Heart left ventricle (tissue), 16 donors: Measurements from ENCODE around the gene ANKH. TPM values are rescaled to one million over a fixed set of nuclear protein-coding genes. Genes with fewer than 3 reads are reported as not detected.
"Not testable (repeated sequence)": the region's sequence is repeated elsewhere in the genome, so short reads cannot be mapped to it uniquely, and the experiment has no call there.

Experiments
- ATAC-seq, 4 donors: fragments of 200-7000 bp; cut with Tn5 transposase; one replicate each; pipeline ENCODE4 v1.9.1; 2020 to 2022; ENCODE audit warnings: moderate library complexity in 4 of 4, mild to moderate bottlenecking in 3 of 4, moderate number of reproducible peaks in 1 of 4
- DNase-seq, 5 donors: peaks; one replicate each; pipeline ENCODE4 v3.0.0-alpha.2; 2020
- H3K27ac ChIP-seq, 12 donors: fragments of 200-600 bp; sonication (generic) in 4 of 12; one replicate each; pipeline versions ENCODE4 v1.5.0 to v1.8.0; 2016 to 2022; ENCODE audit warnings: mild to moderate bottlenecking in 2 of 12
- H3K27me3 ChIP-seq, 9 donors: fragments of 200-600 bp; sonication (generic) in 2 of 9; one replicate each; pipeline versions ENCODE4 v1.5.1 to v1.8.0; 2016 to 2022; ENCODE audit warnings: mild to moderate bottlenecking in 3 of 9
- H3K36me3 ChIP-seq, 9 donors: fragments of 200-600 bp; sonication (generic) in 2 of 9; one replicate each; pipeline versions ENCODE4 v1.5.0 to v1.8.0; 2018 to 2022; ENCODE audit warnings: mild to moderate bottlenecking in 2 of 9
- H3K4me1 ChIP-seq, 12 donors: fragments of 200-600 bp; sonication (generic) in 4 of 12; one replicate each; pipeline versions ENCODE4 v1.5.0 to v1.8.0; 2016 to 2022; ENCODE audit warnings: mild to moderate bottlenecking in 3 of 12
- H3K4me3 ChIP-seq, 12 donors: fragments of 200-600 bp; sonication (generic) in 4 of 12; one replicate each; pipeline versions ENCODE4 v1.5.0 to v1.8.0; 2017 to 2022; ENCODE audit warnings: mild to moderate bottlenecking in 9 of 12, moderate library complexity in 4 of 12
- H3K9me3 ChIP-seq, 12 donors: fragments of 200-600 bp; sonication (generic) in 4 of 12; one replicate each; pipeline versions ENCODE4 v1.5.0 to v1.8.0; 2016 to 2022; ENCODE audit warnings: mild to moderate bottlenecking in 1 of 12
- POLR2A ChIP-seq, 2 donors: fragments of 450-650 bp; IDR thresholded peaks; one replicate each; pipeline ENCODE4 v1.6.1; 2017; ENCODE audit warnings: antibody characterized with exemption in 2 of 2, mild to moderate bottlenecking in 2 of 2, moderate library complexity in 2 of 2
- WGBS, 4 donors: extraction: QIAGEN DNeasy Blood & Tissue Kit in 2 of 4; methylation state at CpG; one replicate each; pipeline versions ENCODE4 v1.1.5 to v1.1.7; 2013 to 2018; 5-methylcytosine and 5-hydroxymethylcytosine counted together
- intact Hi-C, 10 donors: fragments of 100-400 bp; cut with DNase I; formaldehyde crosslinking; loops; one replicate each; pipeline versions ENCODE4 v1.11.1 to v1.14.2; 2022
- polyA plus RNA-seq, 2 donors: library from polyadenylated mRNA; stranded (reverse); fragments of 200-250 nt; gene quantifications; one replicate each; pipeline ENCODE4 v1.2.3, GENCODE V29; 2013
- total RNA-seq, 9 donors: library from RNA; depleted of rRNA in 2 of 9; stranded (reverse); fragments of >200 nt in 2 of 9; fragmentation: NEBNext Ultra II Directional in 3 of 9; extraction: Animal tissue kit (Norgen Biotek cat#: 25700) in 3 of 9; gene quantifications; one replicate each; pipeline versions ENCODE4 v1.1.0 to v1.2.4, GENCODE V29; 2016 to 2023
- TF ChIP-seq, protein P1 (sequence below), 12 donors: fragments of 200-600 bp; sonication (generic) in 4 of 12; IDR thresholded peaks; one replicate each; pipeline versions ENCODE4 v1.5.0 to v1.8.0; 2018 to 2022; ENCODE audit warnings: antibody characterized with exemption in 12 of 12, mild to moderate bottlenecking in 5 of 12
- donor health status: ischemic (EF 13 %, LVEDD 7.1; RV severe dilation, severe dysfunction).
- donor health status: healthy with polysubstance abuse.
- donor health status: DM: no; HTN: yes; CAD: no.
- donor health status: DM: no; HTN: no; CAD: no.
- donor health status: ischemic (EF 25% LVEDD 6.9; RV normal size, moderate dysfunction).
- donor health status: ischemic (EF 25% LVEDD 5.7; RV mildly dilated, moderate dysfunction).
- donor health status: healthy.
- donor health status: DM: yes; HTN: yes; CAD: no.
- donor health status: ischemic (EF 35%, LVEDD 5.7; RV mildly dilated, moderate dysfunction).
- donor health status: nonischemic (EF 11% LVEDD 7.7; RV severe dilation, severe dysfunction).
- donor health status: DM: yes; HTN: yes; CAD: no.
- donor health status: PGD.
- donor health status: ischemic (EF 29% LVEDD 5.4; RV normal size, mild dysfunction).
- donor health status: nonischemic (EF 23%, LVEDD 6.1; RV moderate dilation, normal function).

Gene ANKH
- total and polyA plus RNA-seq, 11 donors = 54.1 to 260 (median 168) TPM

DNA sequence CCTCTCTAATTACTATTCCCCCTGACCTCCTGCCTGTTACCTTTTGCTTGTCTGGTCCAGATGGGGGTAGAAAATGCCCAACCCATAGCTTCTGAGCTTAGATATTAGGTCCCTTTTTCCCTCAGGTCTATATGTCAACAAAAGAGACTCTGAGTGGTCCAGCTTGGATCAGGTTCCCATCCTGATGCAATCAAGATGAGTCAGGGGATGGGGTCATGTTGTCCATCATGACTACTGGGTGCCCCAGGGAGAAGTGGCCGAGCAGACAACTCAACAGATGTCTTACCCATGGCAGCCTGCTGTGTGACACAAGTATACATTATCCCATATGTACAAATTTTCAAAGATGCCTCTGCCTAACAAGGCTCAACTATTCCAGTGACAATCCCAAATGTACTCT is 9.1 kb upstream of the ANKH start:
- Histone ChIP-seq H3K27ac (no peak overlapping the region), H3K36me3 (no peaks in the 10 kb centered on the region), H3K4me3 (no peak overlapping the region), H3K9me3 (no peaks in the 10 kb centered on the region), H3K4me1 (peaks cover 0 to 32% (median 15%) of the 10 kb centered on the region in 12 donors), H3K27me3 (no peaks in the 10 kb centered on the region)
- TF ChIP-seq, protein P1, sequence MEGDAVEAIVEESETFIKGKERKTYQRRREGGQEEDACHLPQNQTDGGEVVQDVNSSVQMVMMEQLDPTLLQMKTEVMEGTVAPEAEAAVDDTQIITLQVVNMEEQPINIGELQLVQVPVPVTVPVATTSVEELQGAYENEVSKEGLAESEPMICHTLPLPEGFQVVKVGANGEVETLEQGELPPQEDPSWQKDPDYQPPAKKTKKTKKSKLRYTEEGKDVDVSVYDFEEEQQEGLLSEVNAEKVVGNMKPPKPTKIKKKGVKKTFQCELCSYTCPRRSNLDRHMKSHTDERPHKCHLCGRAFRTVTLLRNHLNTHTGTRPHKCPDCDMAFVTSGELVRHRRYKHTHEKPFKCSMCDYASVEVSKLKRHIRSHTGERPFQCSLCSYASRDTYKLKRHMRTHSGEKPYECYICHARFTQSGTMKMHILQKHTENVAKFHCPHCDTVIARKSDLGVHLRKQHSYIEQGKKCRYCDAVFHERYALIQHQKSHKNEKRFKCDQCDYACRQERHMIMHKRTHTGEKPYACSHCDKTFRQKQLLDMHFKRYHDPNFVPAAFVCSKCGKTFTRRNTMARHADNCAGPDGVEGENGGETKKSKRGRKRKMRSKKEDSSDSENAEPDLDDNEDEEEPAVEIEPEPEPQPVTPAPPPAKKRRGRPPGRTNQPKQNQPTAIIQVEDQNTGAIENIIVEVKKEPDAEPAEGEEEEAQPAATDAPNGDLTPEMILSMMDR (IDR thresholded peaks at IDR 0.05) = no peak
- TF ChIP-seq POLR2A (IDR thresholded peaks at IDR 0.05) = no peak
- 75 to 88% (median 84%) methylated on average over 1 of the region's 1 CpG for WGBS, 4 donors
- intact Hi-C loops = no loop called here
- DNase-seq (no peak), ATAC-seq (no peak)

- ATAC-seq (peak in 1 of 4 donors; percentile 19), DNase-seq (no peak)
- no peaks in the 10 kb centered on the region for H3K9me3 ChIP-seq
- no peaks in the 10 kb centered on the region for H3K36me3 ChIP-seq
- TF ChIP-seq POLR2A (IDR thresholded peaks at IDR 0.05) = no peak
- TF ChIP-seq, protein P1 (IDR thresholded peaks at IDR 0.05) = no peak
- intact Hi-C loops = loop anchor here in 3 of 10 donors (10.0 kb wide), 4 partner anchors 55 to 135 kb away; no protein-coding TSS in a partner anchor
- WGBS, 4 donors = 81 to 93% (median 85%) methylated on average over 6 of the region's 6 CpGs
- H3K27me3 ChIP-seq = no peaks in the 10 kb centered on the region
- H3K4me3 ChIP-seq = no peak overlapping the region
- H3K4me1 ChIP-seq = peaks cover 0 to 32% (median 15%) of the 10 kb centered on the region in 12 donors
- no peak overlapping the region for H3K27ac ChIP-seq
Observed at GRCh38 chr5:14879937-14880589, 8.5 kb upstream of the ANKH start.

DNA sequence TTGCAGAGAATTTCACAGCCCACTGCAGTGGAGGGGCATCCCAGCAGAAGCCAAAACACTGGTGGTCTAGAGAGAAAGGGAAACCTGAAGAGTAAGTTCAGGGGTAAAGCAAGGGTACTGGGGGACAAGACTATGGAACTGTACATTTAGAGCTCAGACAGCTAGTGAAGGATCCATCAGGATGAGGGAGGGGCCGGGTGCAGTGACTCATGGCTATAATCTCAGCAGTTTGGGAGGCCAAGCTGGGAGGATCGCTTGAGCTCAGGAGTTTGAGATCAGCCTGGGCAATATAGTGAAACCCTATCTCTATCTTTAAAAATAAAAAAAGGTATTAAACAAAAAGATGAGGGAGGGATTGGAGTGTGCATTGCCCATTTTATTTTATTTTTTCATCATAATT is 7.8 kb upstream of the ANKH start:
- Histone ChIP-seq H3K4me3 (no peak overlapping the region), H3K9me3 (no peaks in the 10 kb centered on the region), H3K27ac (no peak overlapping the region), H3K4me1 (peaks cover 0 to 30% (median 15%) of the 10 kb centered on the region in 12 donors), H3K36me3 (no peaks in the 10 kb centered on the region), H3K27me3 (peaks cover 0 to 4% (median 0%) of the 10 kb centered on the region in 9 donors)
- WGBS, 4 donors = 85 to 95% (median 88%) methylated on average over 2 of the region's 2 CpGs
- TF ChIP-seq, protein P1 (IDR thresholded peaks at IDR 0.05) = no peak
- no peak for TF ChIP-seq POLR2A (IDR thresholded peaks at IDR 0.05)
- DNase-seq (no peak), ATAC-seq (no peak)
- intact Hi-C loops = loop anchor here in 3 of 10 donors (10.0 kb wide), 4 partner anchors 55 to 135 kb away; no protein-coding TSS in a partner anchor

- H3K27ac ChIP-seq, ATAC-seq, DNase-seq, H3K4me3 ChIP-seq, H3K36me3 ChIP-seq, H3K9me3 ChIP-seq, H3K27me3 ChIP-seq: not testable (repeated sequence)
- H3K4me1 ChIP-seq = peaks cover 0 to 21% (median 13%) of the 10 kb centered on the region in 12 donors
- intact Hi-C loops = loop anchor here in 3 of 10 donors (10.0 kb wide), 4 partner anchors 57 to 133 kb away; no protein-coding TSS in a partner anchor
- 94 to 97% (median 96%) methylated on average over 9 of the region's 9 CpGs for WGBS, 4 donors
Observed at GRCh38 chr5:14878192-14878591, 6.6 kb upstream of the ANKH start.
